Glutamatergic neuron (in vitro differentiated cells): ENCODE measurements around the gene PLSCR1. TPM values are rescaled to one million over a fixed set of nuclear protein-coding genes. Genes with fewer than 3 reads are reported as not detected.

ENCODE experiments used
- DNase-seq: peaks from one replicate; pipeline ENCODE4 v3.0.0; 2022
- H3K27ac Mint-ChIP-seq: one replicate; pipeline ENCODE4 v1.8.0; 2020; ENCODE audit warnings: mild to moderate bottlenecking, mixed read lengths, inconsistent platforms; ENCODE audit not compliant: unreplicated experiment
- H3K27me3 Mint-ChIP-seq: one replicate; pipeline ENCODE4 v1.8.0; 2020; ENCODE audit warnings: mild to moderate bottlenecking, moderate library complexity, mixed read lengths, inconsistent platforms; ENCODE audit not compliant: unreplicated experiment
- H3K36me3 Mint-ChIP-seq: one replicate; pipeline ENCODE4 v1.8.0; 2020; ENCODE audit warnings: mild to moderate bottlenecking, mixed read lengths, inconsistent platforms; ENCODE audit not compliant: unreplicated experiment
- H3K4me1 Mint-ChIP-seq: one replicate; pipeline ENCODE4 v1.8.0; 2020; ENCODE audit warnings: mild to moderate bottlenecking, low read depth, mixed read lengths, inconsistent platforms; ENCODE audit not compliant: unreplicated experiment
- H3K4me3 Mint-ChIP-seq: one replicate; pipeline ENCODE4 v1.8.0; 2020; ENCODE audit warnings: mild to moderate bottlenecking, mixed read lengths, inconsistent platforms; ENCODE audit not compliant: unreplicated experiment
- H3K9me3 Mint-ChIP-seq: one replicate; pipeline ENCODE4 v1.8.0; 2020; ENCODE audit warnings: mild to moderate bottlenecking, moderate library complexity, mixed read lengths, inconsistent platforms; ENCODE audit not compliant: unreplicated experiment
- total RNA-seq: library from RNA; stranded (reverse); fragmentation: NEBNext Ultra II Directional; extraction: Animal tissue kit (Norgen Biotek cat#: 25700); gene quantifications from one replicate; pipeline ENCODE4 v1.2.1, GENCODE V29; 2021; ENCODE audit not compliant: unreplicated experiment
- TF ChIP-seq, protein P1 (sequence below): fragments of 200-600 bp; sonication (generic); IDR thresholded peaks from one replicate; pipeline ENCODE4 v1.5.0; 2021; ENCODE audit not compliant: partially characterized antibody, unreplicated experiment

PLSCR1 gene
- total RNA-seq, 1 donor from 2014 or later: 4.1 TPM

DNA sequence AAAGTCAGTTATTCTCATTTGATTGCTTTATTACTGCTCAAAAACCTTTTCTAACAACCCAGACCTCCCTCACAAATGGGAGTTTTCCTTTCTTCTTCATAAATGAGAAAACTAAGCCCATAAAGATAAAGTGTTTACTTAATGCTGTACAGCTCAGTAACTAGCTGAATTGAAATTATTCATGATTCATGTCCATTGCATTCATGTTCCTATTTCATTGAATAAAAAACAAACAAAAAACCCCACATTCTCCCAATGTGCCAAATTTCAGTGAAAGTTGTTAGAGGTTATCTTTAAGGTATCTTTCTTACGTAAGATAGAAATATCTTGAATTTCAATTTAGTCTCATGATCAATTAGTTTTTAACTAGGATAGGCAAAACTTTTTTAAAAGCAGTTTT lies 77.8 kb downstream of the PLSCR1 start:
- Mint-ChIP-seq H3K27me3 (peaks cover 2% of the 10 kb centered on the region), H3K27ac (no peak overlapping the region), H3K4me3 (no peak overlapping the region), H3K9me3 (no peaks in the 10 kb centered on the region), H3K36me3 (no peaks in the 10 kb centered on the region), H3K4me1 (no peaks in the 10 kb centered on the region)
- no peak for DNase-seq
- TF ChIP-seq, protein P1, sequence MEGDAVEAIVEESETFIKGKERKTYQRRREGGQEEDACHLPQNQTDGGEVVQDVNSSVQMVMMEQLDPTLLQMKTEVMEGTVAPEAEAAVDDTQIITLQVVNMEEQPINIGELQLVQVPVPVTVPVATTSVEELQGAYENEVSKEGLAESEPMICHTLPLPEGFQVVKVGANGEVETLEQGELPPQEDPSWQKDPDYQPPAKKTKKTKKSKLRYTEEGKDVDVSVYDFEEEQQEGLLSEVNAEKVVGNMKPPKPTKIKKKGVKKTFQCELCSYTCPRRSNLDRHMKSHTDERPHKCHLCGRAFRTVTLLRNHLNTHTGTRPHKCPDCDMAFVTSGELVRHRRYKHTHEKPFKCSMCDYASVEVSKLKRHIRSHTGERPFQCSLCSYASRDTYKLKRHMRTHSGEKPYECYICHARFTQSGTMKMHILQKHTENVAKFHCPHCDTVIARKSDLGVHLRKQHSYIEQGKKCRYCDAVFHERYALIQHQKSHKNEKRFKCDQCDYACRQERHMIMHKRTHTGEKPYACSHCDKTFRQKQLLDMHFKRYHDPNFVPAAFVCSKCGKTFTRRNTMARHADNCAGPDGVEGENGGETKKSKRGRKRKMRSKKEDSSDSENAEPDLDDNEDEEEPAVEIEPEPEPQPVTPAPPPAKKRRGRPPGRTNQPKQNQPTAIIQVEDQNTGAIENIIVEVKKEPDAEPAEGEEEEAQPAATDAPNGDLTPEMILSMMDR: no peak

DNA sequence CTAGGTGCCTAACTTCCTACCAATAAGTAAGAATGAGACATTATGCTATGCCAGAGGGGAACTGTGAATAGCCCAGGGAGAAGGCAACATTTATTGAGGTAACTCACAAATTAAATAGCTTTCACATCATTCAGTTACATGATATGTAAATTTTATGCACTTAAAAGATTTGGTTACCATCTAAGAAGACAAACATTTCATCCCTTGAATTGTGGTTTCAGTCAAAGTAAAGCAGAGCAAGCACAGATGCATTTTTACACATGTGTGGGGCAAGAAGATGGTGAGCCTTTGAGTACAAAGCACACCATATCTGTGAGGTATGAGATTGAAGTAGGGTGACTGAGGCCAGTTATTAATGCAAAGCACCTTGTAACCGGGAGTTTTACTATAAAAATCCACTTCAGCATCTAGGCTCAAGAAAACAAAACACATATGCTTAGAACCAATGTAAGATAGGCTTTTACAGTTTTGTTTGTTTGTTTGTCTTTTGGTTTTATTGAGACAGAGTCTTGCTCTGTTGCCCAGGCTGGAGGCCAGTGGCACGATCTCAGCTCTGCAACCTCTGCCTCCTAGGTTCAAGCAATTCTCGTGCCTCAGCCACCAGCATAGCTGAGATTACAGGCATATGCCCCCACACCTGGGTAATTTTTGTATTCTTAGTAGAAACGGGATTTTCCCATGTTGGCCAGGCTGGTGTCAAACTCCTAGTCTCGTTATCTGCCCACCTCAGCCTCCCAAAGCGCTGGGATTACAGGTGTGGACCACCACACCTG lies 78.5 kb downstream of the PLSCR1 start:
- no peak overlapping the region for H3K27ac Mint-ChIP-seq
- H3K27me3 Mint-ChIP-seq: peaks cover 2% of the 10 kb centered on the region
- DNase-seq: no peak
- no peak overlapping the region for H3K4me3 Mint-ChIP-seq
- TF ChIP-seq, protein P1: no peak
- H3K36me3 Mint-ChIP-seq: no peaks in the 10 kb centered on the region
- H3K9me3 Mint-ChIP-seq: no peaks in the 10 kb centered on the region
- no peaks in the 10 kb centered on the region for H3K4me1 Mint-ChIP-seq

Other genes starting within 250 kb of the PLSCR1 start
- not detected for gene PLSCR2, start 75.0 kb downstream of the PLSCR1 start, total RNA-seq
- gene PLSCR5, start 60.7 kb upstream of the PLSCR1 start, total RNA-seq: not detected